ENCODE data around the gene COX19. TPM values are rescaled to one million over a fixed set of nuclear protein-coding genes. Genes with fewer than 3 reads are reported as not detected.

Gene COX19
- polyA plus RNA-seq, 1 of the 3 experiments (the other 2 are of a cell fraction): 7.6 TPM

GRCh38 chr7:946256-946996 is 28.9 kb downstream of the COX19 start:
- Histone ChIP-seq H3K9me3 (no peaks in the 10 kb centered on the region), H3K36me3 (replicated peaks in 1 of 2; ENCODE audit: control insufficient read depth in 1 of 2, insufficient read depth in 2 of 2, low read length in 1 of 2) (no peaks in the 10 kb centered on the region), H3K27ac (ENCODE audit: low read depth in 2 of 2, low read length in 1 of 2) (no peak overlapping the region), H3K4me1 (ENCODE audit: control insufficient read depth in 1 of 2, insufficient read depth in 2 of 2, low read depth in 1 of 2, low read length in 1 of 2) (no peaks in the 10 kb centered on the region), H3K27me3 (ENCODE audit: insufficient read depth) (no peaks in the 10 kb centered on the region), H3F3A (replicated peaks; ENCODE audit: insufficient read depth) (peaks cover under 1% of the 10 kb centered on the region), H3K9ac (no peak overlapping the region), H2AFZ (ENCODE audit: low read depth) (no peak overlapping the region), H3K4me3 (ENCODE audit: low read depth in 2 of 2, low read length in 1 of 2) (no peak overlapping the region), H3K79me2 (ENCODE audit: insufficient read depth) (no peaks in the 10 kb centered on the region), H4K20me1 (ENCODE audit: insufficient read depth) (no peaks in the 10 kb centered on the region), H3K4me2 (no peak overlapping the region), H3K9me2 (no peaks in the 10 kb centered on the region)
- TF ChIP-seq CHD2 (IDR thresholded peaks at IDR 0.05; ENCODE audit: low read length, partially characterized antibody) (no peak), SMC3 (IDR thresholded peaks at IDR 0.05; ENCODE audit: low read depth, low read length) (no peak), RFX5 (IDR thresholded peaks at IDR 0.05; ENCODE audit: low read length) (no peak), RAD21 (IDR thresholded peaks at IDR 0.05; ENCODE audit: low read length) (no peak), FOXJ3 (CRISPR knock-in tag; IDR thresholded peaks at IDR 0.05) (no peak), REST (IDR thresholded peaks at IDR 0.05; ENCODE audit: low read depth, low read length) (no peak), EZH2phosphoT487 (IDR thresholded peaks at IDR 0.05; ENCODE audit: borderline replicate concordance, low read depth) (no peak), FOSL2 (IDR thresholded peaks at IDR 0.05; ENCODE audit: borderline replicate concordance, low read depth) (no peak), TCF12 (IDR thresholded peaks at IDR 0.05) (no peak), USF1 (IDR thresholded peaks at IDR 0.05; ENCODE audit: borderline replicate concordance, low read depth) (no peak), ELF1 (IDR thresholded peaks at IDR 0.05) (no peak), POLR2AphosphoS5 (IDR thresholded peaks at IDR 0.05; ENCODE audit: low read depth, low read length) (no peak)
- ChIA-PET POLR2A (no interaction called here), CTCF (no interaction called here)
- no peak for DNase-seq
- 78% methylated on average over 29 of the region's 29 CpGs for WGBS (ENCODE audit: low lambda C conversion rate)
